Transverse colon (tissue), 4 donors: ENCODE measurements around the gene TRPT1. TPM values are rescaled to one million over a fixed set of nuclear protein-coding genes. Genes with fewer than 3 reads are reported as not detected.
A peak's percentile ranks its signal among the peaks of the same experiment; 100 is the strongest.

Experiments used
- DNase-seq: peaks from one replicate; pipeline ENCODE4 v3.0.0-alpha.2; 2019
- H3K27ac ChIP-seq, 4 donors: fragments of 200-600 bp; sonication (generic); 2 replicates each; pipeline ENCODE4 v1.5.1; 2016 to 2018; ENCODE audit warnings: inconsistent platforms in 4 of 4
- H3K27me3 ChIP-seq: fragments of 200-600 bp; sonication (generic); 2 replicates; pipeline ENCODE4 v1.5.1; 2017; ENCODE audit warnings: inconsistent platforms
- H3K36me3 ChIP-seq, 4 donors: fragments of 200-600 bp; sonication (generic); 2 replicates each; pipeline ENCODE4 v1.5.1; 2017 to 2019; ENCODE audit warnings: inconsistent platforms in 4 of 4
- H3K4me1 ChIP-seq, 4 donors: fragments of 200-600 bp; sonication (generic); 2 replicates each; pipeline ENCODE4 v1.5.1; 2017 to 2020; ENCODE audit warnings: inconsistent platforms in 4 of 4
- H3K4me3 ChIP-seq, 4 donors: fragments of 200-600 bp; sonication (generic); 1 replicate in 1 of 4; 2 replicates in 3 of 4; pipeline versions ENCODE4 v1.5.1 to v1.6.1; 2017 to 2019; ENCODE audit warnings: inconsistent platforms in 4 of 4
- H3K9me3 ChIP-seq, 2 donors: fragments of 200-600 bp; sonication (generic); 2 replicates each; pipeline ENCODE4 v1.5.1; 2017 to 2019; ENCODE audit warnings: inconsistent platforms in 2 of 2
- EP300 ChIP-seq: sonication (generic); formaldehyde crosslinking; IDR thresholded peaks from one replicate; pipeline ENCODE4 v1.6.1; 2017; ENCODE audit warnings: antibody characterized with exemption, low read depth
- POLR2A ChIP-seq: fragments of 450-650 bp; IDR thresholded peaks from one replicate; pipeline ENCODE4 v1.6.1; 2016; ENCODE audit warnings: antibody characterized with exemption, mild to moderate bottlenecking, moderate library complexity
- POLR2AphosphoS5 ChIP-seq, 3 donors: sonication (generic); formaldehyde crosslinking; IDR thresholded peaks; one replicate each; pipeline ENCODE4 v1.6.1; 2016; ENCODE audit warnings: antibody characterized with exemption in 3 of 3
- WGBS, 2 donors: methylation state at CpG; one replicate each; pipeline ENCODE4 v1.1.5; 2018; ENCODE audit warnings: low coverage in 1 of 2; 5-methylcytosine and 5-hydroxymethylcytosine counted together
- in situ Hi-C, 4 donors: fragments of 200-750 bp; cut with MboI; loops; one replicate each; pipeline versions ENCODE4 v1.15.0 to v1.15.1; 2017; ENCODE audit warnings: low sequenced_read_pairs in 3 of 4, low pct_ligation_motif_present in 1 of 4, low pct_unique_long_range_greater_than_20kb in 1 of 4
- intact Hi-C: fragments of 100-400 bp; cut with DNase I; formaldehyde crosslinking; loops from one replicate; pipeline ENCODE4 v1.15.1; 2023; ENCODE audit warnings: low total_unique reads
- total RNA-seq, 4 donors: library from RNA; depleted of rRNA; stranded (reverse); fragments of >200 nt; gene quantifications; one replicate each; pipeline ENCODE4 v1.1.0, GENCODE V29; 2016
- TF ChIP-seq, protein P1 (sequence below), 5 experiments: fragments of 200-600 bp in 3 of 5; fragments of 450-650 bp in 2 of 5; sonication (generic) in 3 of 5; IDR thresholded peaks; 1 replicate in 2 of 5; 2 replicates in 3 of 5; pipeline ENCODE4 v1.5.1; 2016 to 2017; ENCODE audit warnings: antibody characterized with exemption in 5 of 5, inconsistent platforms in 3 of 5, mild to moderate bottlenecking in 2 of 5, moderate library complexity in 1 of 5

TRPT1 gene
- total RNA-seq, 4 donors from 2014 or later = 82.4 to 113 (median 99.1) TPM

DNA sequence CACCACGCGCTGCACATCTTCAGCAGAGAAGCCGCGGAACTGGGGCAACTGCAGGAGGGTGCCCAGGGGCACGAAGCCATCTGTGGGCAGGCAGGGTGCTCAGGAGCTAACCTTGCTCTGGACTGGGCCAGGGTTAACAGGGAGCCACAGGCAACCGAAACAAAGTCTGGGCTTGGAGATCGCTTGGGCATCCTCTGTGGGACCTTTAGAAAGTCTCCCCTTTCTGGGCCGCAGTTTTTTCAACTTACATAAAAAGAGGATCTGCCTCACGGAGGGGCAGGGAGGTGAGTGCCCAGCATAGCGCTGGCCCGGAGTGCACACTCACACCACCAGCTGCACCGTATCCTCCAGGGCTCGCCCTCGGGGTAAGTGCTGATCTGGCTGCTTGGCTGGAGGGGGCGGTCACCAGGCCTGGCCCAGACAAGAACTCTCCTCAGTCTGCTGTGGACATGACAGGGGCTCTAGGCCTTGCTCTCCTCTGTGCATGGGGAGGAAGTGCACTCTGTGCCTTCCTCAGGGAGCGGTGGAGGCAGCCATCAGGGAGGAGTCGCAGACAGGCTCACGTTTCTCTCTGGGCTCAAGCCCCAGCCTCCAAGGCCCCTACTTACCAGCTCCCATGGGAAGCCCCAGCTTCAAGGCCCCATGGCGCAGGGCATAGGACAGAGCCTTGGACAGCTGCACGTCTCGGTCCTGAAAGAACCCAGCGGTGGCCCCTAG is 937 bp downstream of the TRPT1 start:
- peaks cover 23 to 43% (median 34%) of the 10 kb centered on the region in 4 donors for H3K4me1 ChIP-seq
- intact Hi-C loops = no loop called here
- DNase-seq = no peak
- no peaks in the 10 kb centered on the region for H3K27me3 ChIP-seq
- TF ChIP-seq EP300 (no peak), POLR2AphosphoS5 (IDR thresholded peaks at IDR 0.05) (no peak), POLR2A (no peak)
- TF ChIP-seq, protein P1, sequence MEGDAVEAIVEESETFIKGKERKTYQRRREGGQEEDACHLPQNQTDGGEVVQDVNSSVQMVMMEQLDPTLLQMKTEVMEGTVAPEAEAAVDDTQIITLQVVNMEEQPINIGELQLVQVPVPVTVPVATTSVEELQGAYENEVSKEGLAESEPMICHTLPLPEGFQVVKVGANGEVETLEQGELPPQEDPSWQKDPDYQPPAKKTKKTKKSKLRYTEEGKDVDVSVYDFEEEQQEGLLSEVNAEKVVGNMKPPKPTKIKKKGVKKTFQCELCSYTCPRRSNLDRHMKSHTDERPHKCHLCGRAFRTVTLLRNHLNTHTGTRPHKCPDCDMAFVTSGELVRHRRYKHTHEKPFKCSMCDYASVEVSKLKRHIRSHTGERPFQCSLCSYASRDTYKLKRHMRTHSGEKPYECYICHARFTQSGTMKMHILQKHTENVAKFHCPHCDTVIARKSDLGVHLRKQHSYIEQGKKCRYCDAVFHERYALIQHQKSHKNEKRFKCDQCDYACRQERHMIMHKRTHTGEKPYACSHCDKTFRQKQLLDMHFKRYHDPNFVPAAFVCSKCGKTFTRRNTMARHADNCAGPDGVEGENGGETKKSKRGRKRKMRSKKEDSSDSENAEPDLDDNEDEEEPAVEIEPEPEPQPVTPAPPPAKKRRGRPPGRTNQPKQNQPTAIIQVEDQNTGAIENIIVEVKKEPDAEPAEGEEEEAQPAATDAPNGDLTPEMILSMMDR (IDR thresholded peaks at IDR 0.05) = no peak
- no peaks in the 10 kb centered on the region for H3K9me3 ChIP-seq
- peak overlapping the region; percentile 59 to 90 (median 84) for H3K4me3 ChIP-seq
- WGBS, 2 donors = 73% methylated on average over 18 of the region's 22 CpGs; no CpG with 5 or more reads in 1 of the 2 donors
- in situ Hi-C loops = no loop called here
- no peaks in the 10 kb centered on the region for H3K36me3 ChIP-seq
- peak overlapping the region; percentile 93 to 97 (median 95) for H3K27ac ChIP-seq

GRCh38 chr11:64224151-64224890 is 1.7 kb downstream of the TRPT1 start:
- TF ChIP-seq EP300 = no peak
- TF ChIP-seq, protein P1 (IDR thresholded peaks at IDR 0.05) = no peak
- TF ChIP-seq POLR2AphosphoS5 (IDR thresholded peaks at IDR 0.05) = no peak
- no peak for TF ChIP-seq POLR2A
- peaks cover 18 to 36% (median 27%) of the 10 kb centered on the region in 4 donors for H3K4me1 ChIP-seq
- intact Hi-C loops (no loop called here), in situ Hi-C loops (no loop called here)
- H3K4me3 ChIP-seq = no peak overlapping the region
- DNase-seq = no peak
- no peak overlapping the region for H3K27ac ChIP-seq
- no peaks in the 10 kb centered on the region for H3K27me3 ChIP-seq
- WGBS, 2 donors = 88 to 100% methylated on average over 1 to 16 of the region's 17 CpGs
- H3K9me3 ChIP-seq = no peaks in the 10 kb centered on the region
- no peaks in the 10 kb centered on the region for H3K36me3 ChIP-seq

DNA sequence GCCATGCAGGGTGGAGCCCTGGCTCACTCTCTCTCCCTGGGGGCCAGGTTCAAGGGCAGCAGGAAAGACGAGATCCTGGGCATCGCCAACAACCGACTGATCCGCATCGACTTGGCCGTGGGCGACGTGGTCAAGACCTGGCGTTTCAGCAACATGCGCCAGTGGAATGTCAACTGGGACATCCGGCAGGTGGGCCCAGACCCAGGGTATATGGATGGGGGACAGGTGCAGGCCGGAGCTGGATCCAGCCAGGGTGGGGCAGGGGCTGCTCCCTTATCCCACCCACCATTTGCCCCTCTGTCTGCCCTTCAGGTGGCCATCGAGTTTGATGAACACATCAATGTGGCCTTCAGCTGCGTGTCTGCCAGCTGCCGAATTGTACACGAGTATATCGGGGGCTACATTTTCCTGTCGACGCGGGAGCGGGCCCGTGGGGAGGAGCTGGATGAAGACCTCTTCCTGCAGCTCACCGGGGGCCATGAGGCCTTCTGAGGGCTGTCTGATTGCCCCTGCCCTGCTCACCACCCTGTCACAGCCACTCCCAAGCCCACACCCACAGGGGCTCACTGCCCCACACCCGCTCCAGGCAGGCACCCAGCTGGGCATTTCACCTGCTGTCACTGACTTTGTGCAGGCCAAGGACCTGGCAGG is 2.9 kb downstream of the TRPT1 start:
- H3K36me3 ChIP-seq = no peaks in the 10 kb centered on the region
- H3K9me3 ChIP-seq = no peaks in the 10 kb centered on the region
- H3K27ac ChIP-seq = no peak overlapping the region
- WGBS, 2 donors = 85% methylated on average over 21 of the region's 24 CpGs; no CpG with 5 or more reads in 1 of the 2 donors
- DNase-seq = no peak
- H3K27me3 ChIP-seq = no peaks in the 10 kb centered on the region
- in situ Hi-C loops = no loop called here
- intact Hi-C loops = no loop called here
- TF ChIP-seq EP300 = no peak
- TF ChIP-seq POLR2A = no peak
- TF ChIP-seq POLR2AphosphoS5 (IDR thresholded peaks at IDR 0.05) = no peak
- TF ChIP-seq, protein P1 (IDR thresholded peaks at IDR 0.05) = no peak
- no peak overlapping the region for H3K4me3 ChIP-seq
- peaks cover 18 to 24% (median 22%) of the 10 kb centered on the region in 4 donors for H3K4me1 ChIP-seq

- H3K36me3 ChIP-seq = no peaks in the 10 kb centered on the region
- in situ Hi-C loops = no loop called here
These were observed 3.4 kb downstream of the TRPT1 start for GRCh38 chr11:64222651-64223000.

More at GRCh38 chr11:64222651-64223000, 3.4 kb downstream of the TRPT1 start:
- H3K27me3 ChIP-seq = no peaks in the 10 kb centered on the region
- peaks cover 14 to 21% (median 19%) of the 10 kb centered on the region in 4 donors for H3K4me1 ChIP-seq
- intact Hi-C loops = no loop called here
- DNase-seq = no peak
- no peak overlapping the region for H3K27ac ChIP-seq
- no peaks in the 10 kb centered on the region for H3K9me3 ChIP-seq
- TF ChIP-seq POLR2AphosphoS5 (IDR thresholded peaks at IDR 0.05) = no peak
- TF ChIP-seq, protein P1 (IDR thresholded peaks at IDR 0.05) = no peak
- TF ChIP-seq POLR2A = no peak
- no peak for TF ChIP-seq EP300
- 76 to 88% methylated on average over 5 to 9 of the region's 9 CpGs for WGBS, 2 donors
- H3K4me3 ChIP-seq = no peak overlapping the region
